ENCODE results near the gene HTR2A. TPM values are rescaled to one million over a fixed set of nuclear protein-coding genes. Genes with fewer than 3 reads are reported as not detected.
A peak's percentile ranks its signal among the peaks of the same experiment; 100 is the strongest.

HTR2A gene
- polyA plus RNA-seq, 1 donor (not counting 4 experiments of a cell fraction or from before 2014, with no cell fraction given) = not detected

DNA sequence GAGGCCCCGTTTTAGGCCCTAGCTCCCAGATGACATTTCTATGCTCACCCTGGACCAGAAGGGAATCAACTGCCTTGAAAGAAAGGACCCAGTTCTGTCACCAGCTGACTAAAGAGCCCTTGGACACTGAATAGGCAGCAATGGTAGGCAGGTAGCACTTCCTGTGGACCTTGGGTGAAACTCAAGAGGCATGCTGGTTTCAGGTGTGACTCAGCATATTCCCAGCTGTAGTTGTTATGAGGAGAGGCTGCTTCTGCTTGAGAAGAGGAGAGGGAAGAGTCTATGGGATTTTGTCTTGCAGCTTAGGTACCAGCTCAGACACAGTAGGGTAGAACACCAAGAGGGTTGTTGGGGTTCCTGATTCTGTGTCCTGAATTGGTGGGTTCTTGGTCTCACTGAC, 37.9 kb upstream of the HTR2A start:
- Histone ChIP-seq H4K20me1 (ENCODE audit: control insufficient read depth, extremely low read depth, insufficient read depth, low read length) (no peaks in the 10 kb centered on the region), H3K9me1 (ENCODE audit: control insufficient read depth, extremely low read depth, insufficient read depth, low read length) (no peaks in the 10 kb centered on the region), H3K79me2 (ENCODE audit: control insufficient read depth, insufficient read depth, low read length) (no peaks in the 10 kb centered on the region), H3K4me3 (ENCODE audit: control insufficient read depth in 2 of 3, extremely low read depth in 1 of 3, insufficient read depth in 2 of 3, low read depth in 1 of 3, low read length in 3 of 3) (no peak overlapping the region), H2AFZ (ENCODE audit: control insufficient read depth, low read length) (peak overlapping the region; percentile 24), H3K4me1 (ENCODE audit: control insufficient read depth, extremely low read depth, insufficient read depth, low read length) (no peaks in the 10 kb centered on the region), H3K27me3 (ENCODE audit: control insufficient read depth, extremely low read depth, insufficient read depth, low read length) (no peaks in the 10 kb centered on the region), H3K9ac (ENCODE audit: control insufficient read depth, extremely low read depth, insufficient read depth, low read length) (no peak overlapping the region), H3K27ac (ENCODE audit: control insufficient read depth, insufficient read depth, low read length) (no peak overlapping the region), H3K4me2 (ENCODE audit: control insufficient read depth, extremely low read depth, insufficient read depth, low read depth, low read length) (no peak overlapping the region), H3K36me3 (ENCODE audit: control insufficient read depth in 2 of 2, extremely low read depth in 1 of 2, insufficient read depth in 2 of 2, low read length in 2 of 2) (no peaks in the 10 kb centered on the region), H3K9me3 (ENCODE audit: control insufficient read depth, low read depth, low read length) (no peaks in the 10 kb centered on the region)
- no peak for TF ChIP-seq EZH2 (IDR thresholded peaks at IDR 0.05; ENCODE audit: low read length)
- dilution Hi-C loops (cut with MboI; ENCODE audit: extremely low pct_ligation_motif_present, low sequenced_read_pairs) = no loop called here
- FAIRE-seq (no peak), DNase-seq (ENCODE audit: low read depth, low spot score) (no peak)

GRCh38 chr13:46926916-46927590, 30.2 kb upstream of the HTR2A start:
- DNase-seq (ENCODE audit: low read depth, low spot score) (no peak), FAIRE-seq (peak; percentile 77)
- Histone ChIP-seq H3K9me1 (ENCODE audit: control insufficient read depth, extremely low read depth, insufficient read depth, low read length) (no peaks in the 10 kb centered on the region), H3K9me3 (ENCODE audit: control insufficient read depth, low read depth, low read length) (no peaks in the 10 kb centered on the region), H4K20me1 (ENCODE audit: control insufficient read depth, extremely low read depth, insufficient read depth, low read length) (no peaks in the 10 kb centered on the region), H3K27me3 (ENCODE audit: control insufficient read depth, extremely low read depth, insufficient read depth, low read length) (no peaks in the 10 kb centered on the region), H3K4me3 (ENCODE audit: control insufficient read depth in 2 of 3, extremely low read depth in 1 of 3, insufficient read depth in 2 of 3, low read depth in 1 of 3, low read length in 3 of 3) (no peak overlapping the region), H3K9ac (ENCODE audit: control insufficient read depth, extremely low read depth, insufficient read depth, low read length) (no peak overlapping the region), H3K27ac (ENCODE audit: control insufficient read depth, insufficient read depth, low read length) (no peak overlapping the region), H3K36me3 (ENCODE audit: control insufficient read depth in 2 of 2, extremely low read depth in 1 of 2, insufficient read depth in 2 of 2, low read length in 2 of 2) (no peaks in the 10 kb centered on the region), H2AFZ (ENCODE audit: control insufficient read depth, low read length) (no peak overlapping the region), H3K4me1 (ENCODE audit: control insufficient read depth, extremely low read depth, insufficient read depth, low read length) (no peaks in the 10 kb centered on the region), H3K79me2 (ENCODE audit: control insufficient read depth, insufficient read depth, low read length) (no peaks in the 10 kb centered on the region), H3K4me2 (ENCODE audit: control insufficient read depth, extremely low read depth, insufficient read depth, low read depth, low read length) (no peak overlapping the region)
- no peak for TF ChIP-seq EZH2 (IDR thresholded peaks at IDR 0.05; ENCODE audit: low read length)
- TF ChIP-seq, protein P1, sequence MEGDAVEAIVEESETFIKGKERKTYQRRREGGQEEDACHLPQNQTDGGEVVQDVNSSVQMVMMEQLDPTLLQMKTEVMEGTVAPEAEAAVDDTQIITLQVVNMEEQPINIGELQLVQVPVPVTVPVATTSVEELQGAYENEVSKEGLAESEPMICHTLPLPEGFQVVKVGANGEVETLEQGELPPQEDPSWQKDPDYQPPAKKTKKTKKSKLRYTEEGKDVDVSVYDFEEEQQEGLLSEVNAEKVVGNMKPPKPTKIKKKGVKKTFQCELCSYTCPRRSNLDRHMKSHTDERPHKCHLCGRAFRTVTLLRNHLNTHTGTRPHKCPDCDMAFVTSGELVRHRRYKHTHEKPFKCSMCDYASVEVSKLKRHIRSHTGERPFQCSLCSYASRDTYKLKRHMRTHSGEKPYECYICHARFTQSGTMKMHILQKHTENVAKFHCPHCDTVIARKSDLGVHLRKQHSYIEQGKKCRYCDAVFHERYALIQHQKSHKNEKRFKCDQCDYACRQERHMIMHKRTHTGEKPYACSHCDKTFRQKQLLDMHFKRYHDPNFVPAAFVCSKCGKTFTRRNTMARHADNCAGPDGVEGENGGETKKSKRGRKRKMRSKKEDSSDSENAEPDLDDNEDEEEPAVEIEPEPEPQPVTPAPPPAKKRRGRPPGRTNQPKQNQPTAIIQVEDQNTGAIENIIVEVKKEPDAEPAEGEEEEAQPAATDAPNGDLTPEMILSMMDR (optimal IDR thresholded peaks at IDR 0.05 in 1 of 3, IDR thresholded peaks at IDR 0.05 in 1 of 3, conservative IDR thresholded peaks at IDR 0.05 in 1 of 3; ENCODE audit: extremely low read depth in 1 of 3, insufficient read depth in 2 of 3, low read length in 3 of 3) = no peak
- dilution Hi-C loops (cut with MboI; ENCODE audit: extremely low pct_ligation_motif_present, low sequenced_read_pairs) = no loop called here

- no peak for TF ChIP-seq EZH2 (IDR thresholded peaks at IDR 0.05; ENCODE audit: low read length)
- TF ChIP-seq, protein P1 (optimal IDR thresholded peaks at IDR 0.05 in 1 of 3, IDR thresholded peaks at IDR 0.05 in 1 of 3, conservative IDR thresholded peaks at IDR 0.05 in 1 of 3; ENCODE audit: extremely low read depth in 1 of 3, insufficient read depth in 2 of 3, low read length in 3 of 3) = no peak
- H3K9me3 ChIP-seq (ENCODE audit: control insufficient read depth, low read depth, low read length) = no peaks in the 10 kb centered on the region
- FAIRE-seq (no peak), DNase-seq (ENCODE audit: low read depth, low spot score) (no peak)
- H3K79me2 ChIP-seq (ENCODE audit: control insufficient read depth, insufficient read depth, low read length) = no peaks in the 10 kb centered on the region
- no peaks in the 10 kb centered on the region for H3K27me3 ChIP-seq (ENCODE audit: control insufficient read depth, extremely low read depth, insufficient read depth, low read length)
- no peaks in the 10 kb centered on the region for H4K20me1 ChIP-seq (ENCODE audit: control insufficient read depth, extremely low read depth, insufficient read depth, low read length)
- dilution Hi-C loops (cut with MboI; ENCODE audit: extremely low pct_ligation_motif_present, low sequenced_read_pairs) = no loop called here
- no peaks in the 10 kb centered on the region for H3K4me1 ChIP-seq (ENCODE audit: control insufficient read depth, extremely low read depth, insufficient read depth, low read length)
- no peak overlapping the region for H3K4me3 ChIP-seq (ENCODE audit: control insufficient read depth in 2 of 3, extremely low read depth in 1 of 3, insufficient read depth in 2 of 3, low read depth in 1 of 3, low read length in 3 of 3)
- H3K4me2 ChIP-seq (ENCODE audit: control insufficient read depth, extremely low read depth, insufficient read depth, low read depth, low read length) = no peak overlapping the region
- no peak overlapping the region for H3K27ac ChIP-seq (ENCODE audit: control insufficient read depth, insufficient read depth, low read length)
- H3K9ac ChIP-seq (ENCODE audit: control insufficient read depth, extremely low read depth, insufficient read depth, low read length) = no peak overlapping the region
- H2AFZ ChIP-seq (ENCODE audit: control insufficient read depth, low read length) = no peak overlapping the region
- H3K36me3 ChIP-seq (ENCODE audit: control insufficient read depth in 2 of 2, extremely low read depth in 1 of 2, insufficient read depth in 2 of 2, low read length in 2 of 2) = no peaks in the 10 kb centered on the region
- H3K9me1 ChIP-seq (ENCODE audit: control insufficient read depth, extremely low read depth, insufficient read depth, low read length) = no peaks in the 10 kb centered on the region
These were observed 28.6 kb upstream of the HTR2A start for GRCh38 chr13:46925486-46925885.
